ENCODE results near the gene HOXD13. TPM values are rescaled to one million over a fixed set of nuclear protein-coding genes. Genes with fewer than 3 reads are reported as not detected.

HOXD13 gene
- 0.07 to 0.27 TPM (median 0.23 TPM) in 5 replicates for total RNA-seq (2022; extraction: Qiagen RNA extraction; ENCODE audit: low read depth)

GRCh38 chr2:176092270-176093144, at the start of gene HOXD13:
HOXD13 (plus strand) TSS chr2:176092721; CDS start chr2:176092891, 170 bp downstream.

GRCh38 chr2:176083796-176084261, 8.7 kb upstream of the HOXD13 start, which contains the start of gene EVX2:
EVX2 (minus strand) TSS chr2:176083962; CDS start chr2:176083776, 186 bp downstream.

GRCh38 chr2:176099728-176100546, 7.4 kb downstream of the HOXD13 start, which contains the start of gene HOXD12:
HOXD12 (plus strand) TSS chr2:176099795; CDS start chr2:176099802, 7 bp downstream.

GRCh38 chr2:176106581-176107539, 14.3 kb downstream of the HOXD13 start, which contains the start of gene HOXD11:
HOXD11 (plus strand) TSS chr2:176107280; CDS start chr2:176107356, 76 bp downstream.

GRCh38 chr2:176115883-176116813, 23.6 kb downstream of the HOXD13 start, which contains the start of gene HOXD10:
HOXD10 (plus strand) TSS chr2:176116778; CDS start chr2:176116834, 56 bp downstream.

GRCh38 chr2:176122683-176123410, 30.3 kb downstream of the HOXD13 start, which contains the start of gene HOXD9:
HOXD9 (plus strand) TSS chr2:176122719; CDS start chr2:176122769, 50 bp downstream.

GRCh38 chr2:176128982-176129796, 36.7 kb downstream of the HOXD13 start, which contains the start of gene HOXD8:
HOXD8 (plus strand) TSS chr2:176129705; CDS start chr2:176130367, 662 bp downstream.

Other genes with a start within 250 kb of the HOXD13 start
- gene LNPK, start 90.5 kb upstream of the HOXD13 start, total RNA-seq (2022; extraction: Qiagen RNA extraction; ENCODE audit: low read depth), result 7.6 to 19.0 TPM (median 13.2 TPM) in 5 replicates
- not detected in 5 replicates for gene EVX2, start 8.8 kb upstream of the HOXD13 start, total RNA-seq (2022; extraction: Qiagen RNA extraction; ENCODE audit: low read depth)
- not detected in 5 replicates for gene HOXD12, start 7.1 kb downstream of the HOXD13 start, total RNA-seq (2022; extraction: Qiagen RNA extraction; ENCODE audit: low read depth)
- 5.8 to 7.8 TPM (median 6.6 TPM) in 5 replicates for gene HOXD11, start 14.6 kb downstream of the HOXD13 start, total RNA-seq (2022; extraction: Qiagen RNA extraction; ENCODE audit: low read depth)
- 5.5 to 7.6 TPM (median 6.7 TPM) in 5 replicates for gene HOXD10, start 24.1 kb downstream of the HOXD13 start, total RNA-seq (2022; extraction: Qiagen RNA extraction; ENCODE audit: low read depth)
- gene HOXD9, start 30.0 kb downstream of the HOXD13 start, total RNA-seq (2022; extraction: Qiagen RNA extraction; ENCODE audit: low read depth), result 1.2 to 1.8 TPM (median 1.8 TPM) in 5 replicates
- 4.5 to 6.3 TPM (median 5.7 TPM) in 5 replicates for gene HOXD8, start 37.0 kb downstream of the HOXD13 start, total RNA-seq (2022; extraction: Qiagen RNA extraction; ENCODE audit: low read depth)
- 0.44 to 0.66 TPM (median 0.56 TPM) in 5 replicates for gene HOXD4, start 58.8 kb downstream of the HOXD13 start, total RNA-seq (2022; extraction: Qiagen RNA extraction; ENCODE audit: low read depth)
- 0.14 to 0.32 TPM in 2 of 5 replicates, not detected in the others for gene HOXD3, start 64.6 kb downstream of the HOXD13 start, total RNA-seq (2022; extraction: Qiagen RNA extraction; ENCODE audit: low read depth)
- gene HOXD1, start 95.9 kb downstream of the HOXD13 start, total RNA-seq (2022; extraction: Qiagen RNA extraction; ENCODE audit: low read depth), result 0.18 to 0.28 TPM (median 0.24 TPM) in 4 of 5 replicates, not detected in the other
- gene MTX2, start 176.7 kb downstream of the HOXD13 start, total RNA-seq (2022; extraction: Qiagen RNA extraction; ENCODE audit: low read depth), result 43.3 to 54.2 TPM (median 44.5 TPM) in 5 replicates

Data from A549 treated with ZK216348 at 1 μM for 4 hours (cell line).